Measurements from ENCODE around the gene SNRNP48.

SNRNP48 gene

DNA sequence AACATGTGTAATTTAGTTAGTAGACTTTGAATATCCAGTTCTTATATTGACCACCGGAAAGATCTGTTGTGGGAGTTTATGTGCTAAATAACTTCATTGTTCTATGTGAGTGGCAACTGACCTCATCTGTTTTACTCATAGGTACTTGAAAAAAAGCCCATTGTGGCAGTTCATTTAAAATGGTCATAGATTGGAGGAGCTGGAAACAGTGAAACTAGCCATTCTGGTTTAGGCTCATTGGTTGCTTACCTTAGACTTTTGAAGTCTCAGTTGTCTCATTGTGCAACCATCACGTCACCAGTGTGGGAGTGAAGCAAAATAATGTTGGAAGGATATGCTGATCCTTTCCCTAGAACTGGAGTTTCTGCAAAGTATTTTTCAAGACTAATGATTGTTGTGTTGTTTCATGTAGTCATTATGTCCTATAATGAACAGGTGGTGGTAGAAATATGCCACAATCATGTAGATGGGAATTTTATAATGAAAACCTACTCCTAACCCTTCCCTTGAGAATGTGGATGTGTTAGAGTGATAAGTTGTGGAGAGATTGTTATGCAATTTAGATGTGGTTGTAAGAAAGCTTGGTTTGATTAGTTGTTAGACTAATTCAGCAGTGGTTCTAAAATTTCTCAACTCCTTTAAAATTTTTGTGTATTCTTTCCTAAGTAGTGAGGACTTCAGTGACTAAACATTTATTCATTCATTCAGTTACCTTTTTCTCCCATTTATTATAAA lies 30.2 kb upstream of the SNRNP48 start:
- no peak for DNase-seq

DNA sequence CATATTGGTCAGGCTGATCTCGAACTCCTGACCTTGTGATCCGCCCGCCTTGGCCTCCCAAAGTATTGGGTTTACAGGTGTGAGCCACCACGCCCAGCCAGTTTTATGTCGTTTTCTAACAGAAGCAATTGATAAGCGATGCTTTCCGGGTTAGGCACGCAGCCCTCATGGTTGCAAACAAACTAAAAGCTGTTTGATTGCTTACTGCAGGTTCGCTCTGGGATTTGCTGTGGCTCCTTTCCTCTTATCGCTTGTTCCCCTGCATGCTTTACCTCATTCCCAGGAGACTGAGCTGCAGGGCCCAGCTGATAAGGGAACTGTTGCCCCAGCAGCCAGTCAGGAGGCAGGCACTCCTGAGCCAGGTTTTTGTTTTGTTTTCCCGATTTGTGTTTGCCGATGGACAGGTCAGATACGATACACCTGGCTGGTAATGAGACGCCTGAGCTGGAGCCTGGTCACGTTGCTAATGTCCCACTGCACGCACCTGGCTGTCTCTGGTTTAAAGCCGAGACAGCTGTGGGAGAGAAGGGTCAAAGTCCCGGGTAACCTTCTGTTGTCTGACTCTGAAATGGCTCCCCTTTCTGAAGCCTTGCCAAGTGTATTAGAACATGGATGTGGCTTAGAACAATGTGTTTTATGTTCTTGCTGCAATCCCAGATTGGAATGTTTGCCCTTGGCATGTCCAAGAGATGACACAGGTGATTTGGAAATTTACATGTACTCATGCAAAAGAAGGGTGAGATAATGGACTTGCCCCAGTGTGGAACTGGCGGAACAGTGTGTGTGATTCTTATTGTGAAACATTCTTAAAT lies 28.6 kb upstream of the SNRNP48 start:
- no peak for DNase-seq

DNA sequence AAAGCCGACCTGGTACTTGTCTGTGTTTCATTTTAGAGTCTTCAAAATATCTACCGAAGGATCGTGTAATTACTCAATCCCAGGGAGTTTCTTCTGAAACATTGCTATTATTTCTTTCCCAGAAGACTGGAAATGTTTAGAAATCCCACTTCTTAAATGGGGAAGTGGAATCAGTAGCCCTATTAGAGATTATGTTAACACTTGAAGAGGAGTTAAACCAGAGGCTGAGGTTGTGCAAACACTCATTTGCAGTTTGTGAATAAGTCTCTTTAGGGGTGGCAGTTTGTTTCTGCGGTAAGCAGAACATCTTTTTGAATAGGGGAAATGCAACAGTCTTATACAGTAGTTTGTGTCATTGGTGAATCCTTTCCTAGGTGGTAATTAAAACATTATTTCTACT lies 27.2 kb upstream of the SNRNP48 start:
- DNase-seq: no peak

DNA sequence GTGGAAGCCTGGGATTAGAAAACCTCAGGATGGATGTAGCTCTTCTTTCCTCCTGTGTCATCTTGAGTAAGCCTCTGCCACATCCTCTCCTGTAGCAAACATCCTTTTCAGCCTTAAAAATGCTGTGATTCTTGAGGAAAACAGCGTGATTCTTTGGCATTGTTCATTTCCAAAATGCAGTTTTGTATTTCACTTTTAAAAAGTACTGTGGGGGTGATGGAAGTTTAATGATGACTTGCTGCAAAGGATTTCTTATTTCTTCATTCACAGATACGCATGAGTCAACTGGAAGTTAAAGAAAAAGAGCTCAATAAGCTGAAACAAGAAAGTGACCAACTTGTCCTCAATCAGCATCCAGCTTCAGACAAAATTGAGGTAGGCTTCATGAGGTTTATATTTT lies 23.9 kb upstream of the SNRNP48 start:
- DNase-seq: no peak

DNA sequence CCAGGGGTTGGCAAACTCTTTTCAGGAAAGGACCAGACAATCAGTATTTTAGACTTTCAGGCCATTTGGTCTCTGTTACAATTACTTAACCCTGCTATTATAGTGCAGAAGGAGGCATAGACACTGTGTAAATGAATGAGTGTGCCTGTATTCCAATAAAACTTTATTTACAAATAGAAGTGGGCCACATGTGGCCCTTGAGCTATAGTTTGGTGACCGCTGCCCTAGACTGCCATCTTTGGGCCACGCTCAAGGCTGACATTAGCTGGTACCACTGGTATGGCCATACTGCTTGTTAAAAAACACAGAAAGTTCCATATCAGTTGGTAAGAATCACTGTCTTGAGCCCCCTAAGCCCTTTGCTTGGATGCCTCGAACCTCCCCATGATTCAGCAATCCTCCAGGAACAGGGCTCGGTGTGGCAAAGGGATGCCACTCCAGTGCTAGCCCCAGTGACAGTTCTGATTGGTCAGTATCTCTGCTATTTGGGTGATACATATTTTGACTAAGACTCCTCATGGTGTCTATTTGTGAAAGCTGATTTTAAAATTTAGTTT lies 23.3 kb upstream of the SNRNP48 start:
- no peak for DNase-seq

DNA sequence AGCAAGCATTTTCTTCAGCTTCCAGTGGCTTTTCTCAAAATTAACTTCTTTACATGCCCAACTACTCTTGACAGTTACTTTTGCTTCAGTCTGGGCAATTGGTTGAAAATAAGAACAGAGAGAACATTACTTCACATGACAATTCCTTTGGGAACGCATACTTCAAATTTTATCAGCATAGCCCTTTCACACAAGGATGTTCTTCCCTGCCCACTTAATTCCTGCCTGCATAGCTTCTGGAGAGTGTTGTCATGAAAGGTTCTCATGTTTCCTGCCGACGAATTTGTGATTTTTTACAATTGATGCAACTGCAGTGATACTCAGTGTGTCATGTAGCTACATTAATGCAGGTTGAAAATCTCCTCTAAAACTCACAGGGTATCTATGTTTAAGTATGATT lies 22.0 kb upstream of the SNRNP48 start:
- DNase-seq: no peak

DNA sequence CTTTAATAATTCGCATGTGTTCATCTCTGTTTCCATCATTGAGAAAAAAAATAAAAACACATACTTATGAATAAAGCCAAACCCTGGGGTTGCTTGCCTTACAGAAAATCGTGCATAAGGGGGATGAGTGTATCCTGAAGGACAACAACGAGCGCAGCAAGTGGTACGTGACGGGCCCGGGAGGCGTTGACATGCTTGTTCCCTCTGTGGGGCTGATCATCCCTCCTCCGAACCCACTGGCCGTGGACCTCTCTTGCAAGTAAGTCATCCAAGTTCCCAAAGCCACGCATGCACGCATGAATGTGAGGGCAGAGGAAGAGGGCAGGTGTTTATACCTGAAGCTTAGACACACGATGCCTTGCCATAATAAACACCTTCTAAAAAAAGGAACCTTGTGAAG lies 20.9 kb upstream of the SNRNP48 start:
- DNase-seq: no peak

DNA sequence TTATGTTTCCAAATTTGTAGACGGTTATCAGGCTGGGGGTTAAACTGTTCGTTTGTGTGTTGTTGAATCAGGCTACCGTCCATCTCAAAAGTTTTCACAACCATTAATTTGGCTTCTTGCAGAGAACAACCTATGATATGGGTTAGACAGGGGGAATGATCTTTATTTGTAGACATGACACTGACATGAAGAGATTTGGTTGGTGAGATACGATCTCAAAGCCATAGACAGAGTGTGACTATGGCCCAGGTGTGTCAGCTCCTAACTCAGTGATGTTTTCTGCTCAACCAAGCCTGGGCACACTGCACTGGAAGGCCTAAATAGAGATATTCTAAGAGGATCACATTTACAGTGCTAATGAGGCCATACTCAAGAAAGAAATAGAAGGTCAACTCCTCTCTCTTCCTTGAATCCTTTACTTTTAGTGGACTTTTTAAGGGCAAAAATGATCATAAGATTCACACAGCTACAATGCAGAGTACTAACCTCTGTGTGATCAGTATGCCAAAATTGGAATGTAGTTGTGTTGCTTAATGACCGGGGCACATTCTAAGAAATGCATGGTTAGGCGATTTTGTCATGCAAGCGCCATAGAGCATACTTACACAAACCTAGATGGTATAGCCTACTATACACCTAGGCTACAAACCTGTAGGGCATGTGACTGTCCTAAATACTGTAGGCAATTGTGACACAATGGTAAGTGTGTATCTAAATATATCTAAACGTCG lies 17.6 kb upstream of the SNRNP48 start:
- no peak for DNase-seq

DNA sequence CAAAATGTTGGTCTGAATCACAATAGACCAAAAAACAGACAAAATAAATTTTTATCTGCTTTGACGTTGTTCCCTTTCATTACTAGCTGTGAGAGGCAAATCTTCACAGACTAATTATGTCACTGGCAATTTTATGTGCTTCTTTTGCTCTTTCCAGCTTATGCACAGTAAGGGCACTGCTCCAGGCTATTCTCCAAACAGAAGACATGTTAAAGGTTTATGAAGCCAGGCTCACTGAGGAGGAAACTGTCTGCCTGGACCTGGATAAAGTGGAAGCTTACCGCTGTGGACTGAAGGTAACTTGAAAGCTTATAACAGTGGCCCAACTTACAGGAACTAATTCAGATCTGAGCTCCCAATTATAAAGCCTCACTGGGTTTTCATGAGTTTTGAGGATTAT lies 15.5 kb upstream of the SNRNP48 start:
- no peak for DNase-seq

DNA sequence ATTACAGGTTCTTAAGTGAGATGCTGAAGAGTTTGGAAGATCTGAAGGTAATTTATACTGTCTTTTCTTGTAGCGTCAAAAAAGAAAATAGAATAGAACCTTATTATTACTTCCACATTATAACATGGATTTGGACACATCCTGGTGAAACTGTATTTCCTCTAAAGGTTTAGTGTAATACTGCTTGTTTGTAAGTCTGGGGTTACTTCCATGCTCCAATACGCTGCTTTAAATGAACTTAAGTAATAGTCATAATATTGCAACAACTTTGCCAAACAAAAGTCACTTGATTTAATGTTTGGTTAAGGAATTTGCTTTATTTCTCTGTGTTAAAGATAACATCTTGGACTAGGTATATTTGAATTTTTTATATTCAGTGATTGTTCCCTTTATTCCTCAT lies 11.5 kb upstream of the SNRNP48 start:
- no peak for DNase-seq

DNA sequence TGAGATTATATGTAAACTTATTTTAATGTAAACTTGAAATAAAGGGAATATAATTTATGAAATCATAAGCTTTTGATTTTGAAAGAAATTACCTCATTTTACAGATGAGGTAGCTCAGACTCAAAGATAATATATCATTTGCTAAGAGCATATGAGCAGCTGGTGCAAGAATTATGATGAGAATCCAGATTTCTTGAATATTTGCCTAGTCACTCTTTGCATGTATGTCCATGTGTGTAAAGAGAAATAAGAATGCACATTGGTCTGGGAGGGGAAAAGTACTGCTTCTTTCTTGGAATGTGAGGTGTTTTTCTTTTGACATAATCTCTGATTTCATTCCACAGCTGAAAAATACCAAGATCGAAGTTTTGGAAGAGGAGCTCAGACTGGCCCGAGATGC lies 11.1 kb upstream of the SNRNP48 start:
- no peak for DNase-seq

DNA sequence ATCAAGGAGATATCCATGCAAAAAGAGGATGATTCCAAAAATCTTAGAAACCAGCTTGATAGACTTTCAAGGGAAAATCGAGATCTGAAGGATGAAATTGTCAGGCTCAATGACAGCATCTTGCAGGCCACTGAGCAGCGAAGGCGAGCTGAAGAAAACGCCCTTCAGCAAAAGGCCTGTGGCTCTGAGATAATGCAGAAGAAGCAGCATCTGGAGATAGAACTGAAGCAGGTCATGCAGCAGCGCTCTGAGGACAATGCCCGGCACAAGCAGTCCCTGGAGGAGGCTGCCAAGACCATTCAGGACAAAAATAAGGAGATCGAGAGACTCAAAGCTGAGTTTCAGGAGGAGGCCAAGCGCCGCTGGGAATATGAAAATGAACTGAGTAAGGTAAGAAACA lies 10.1 kb upstream of the SNRNP48 start:
- no peak for DNase-seq

DNA sequence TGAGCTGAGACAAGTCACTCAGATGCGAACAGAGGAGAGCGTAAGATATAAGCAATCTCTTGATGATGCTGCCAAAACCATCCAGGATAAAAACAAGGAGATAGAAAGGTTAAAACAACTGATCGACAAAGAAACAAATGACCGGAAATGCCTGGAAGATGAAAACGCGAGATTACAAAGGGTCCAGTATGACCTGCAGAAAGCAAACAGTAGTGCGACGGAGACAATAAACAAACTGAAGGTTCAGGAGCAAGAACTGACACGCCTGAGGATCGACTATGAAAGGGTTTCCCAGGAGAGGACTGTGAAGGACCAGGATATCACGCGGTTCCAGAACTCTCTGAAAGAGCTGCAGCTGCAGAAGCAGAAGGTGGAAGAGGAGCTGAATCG lies 9.5 kb upstream of the SNRNP48 start:
- DNase-seq: no peak

DNA sequence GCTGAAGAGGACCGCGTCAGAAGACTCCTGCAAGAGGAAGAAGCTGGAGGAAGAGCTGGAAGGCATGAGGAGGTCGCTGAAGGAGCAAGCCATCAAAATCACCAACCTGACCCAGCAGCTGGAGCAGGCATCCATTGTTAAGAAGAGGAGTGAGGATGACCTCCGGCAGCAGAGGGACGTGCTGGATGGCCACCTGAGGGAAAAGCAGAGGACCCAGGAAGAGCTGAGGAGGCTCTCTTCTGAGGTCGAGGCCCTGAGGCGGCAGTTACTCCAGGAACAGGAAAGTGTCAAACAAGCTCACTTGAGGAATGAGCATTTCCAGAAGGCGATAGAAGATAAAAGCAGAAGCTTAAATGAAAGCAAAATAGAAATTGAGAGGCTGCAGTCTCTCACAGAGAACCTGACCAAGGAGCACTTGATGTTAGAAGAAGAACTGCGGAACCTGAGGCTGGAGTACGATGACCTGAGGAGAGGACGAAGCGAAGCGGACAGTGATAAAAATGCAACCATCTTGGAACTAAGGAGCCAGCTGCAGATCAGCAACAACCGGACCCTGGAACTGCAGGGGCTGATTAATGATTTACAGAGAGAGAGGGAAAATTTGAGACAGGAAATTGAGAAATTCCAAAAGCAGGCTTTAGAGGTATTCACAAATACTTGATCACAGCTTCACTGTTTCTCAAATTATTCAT lies 8.9 kb upstream of the SNRNP48 start:
- no peak for DNase-seq

DNA sequence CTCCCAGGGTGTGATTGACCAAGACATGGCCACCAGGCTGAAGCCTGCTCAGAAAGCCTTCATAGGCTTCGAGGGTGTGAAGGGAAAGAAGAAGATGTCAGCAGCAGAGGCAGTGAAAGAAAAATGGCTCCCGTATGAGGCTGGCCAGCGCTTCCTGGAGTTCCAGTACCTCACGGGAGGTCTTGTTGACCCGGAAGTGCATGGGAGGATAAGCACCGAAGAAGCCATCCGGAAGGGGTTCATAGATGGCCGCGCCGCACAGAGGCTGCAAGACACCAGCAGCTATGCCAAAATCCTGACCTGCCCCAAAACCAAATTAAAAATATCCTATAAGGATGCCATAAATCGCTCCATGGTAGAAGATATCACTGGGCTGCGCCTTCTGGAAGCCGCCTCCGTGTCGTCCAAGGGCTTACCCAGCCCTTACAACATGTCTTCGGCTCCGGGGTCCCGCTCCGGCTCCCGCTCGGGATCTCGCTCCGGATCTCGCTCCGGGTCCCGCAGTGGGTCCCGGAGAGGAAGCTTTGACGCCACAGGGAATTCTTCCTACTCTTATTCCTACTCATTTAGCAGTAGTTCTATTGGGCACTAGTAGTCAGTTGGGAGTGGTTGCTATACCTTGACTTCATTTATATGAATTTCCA lies 4.6 kb upstream of the SNRNP48 start:
- DNase-seq: no peak

DNA sequence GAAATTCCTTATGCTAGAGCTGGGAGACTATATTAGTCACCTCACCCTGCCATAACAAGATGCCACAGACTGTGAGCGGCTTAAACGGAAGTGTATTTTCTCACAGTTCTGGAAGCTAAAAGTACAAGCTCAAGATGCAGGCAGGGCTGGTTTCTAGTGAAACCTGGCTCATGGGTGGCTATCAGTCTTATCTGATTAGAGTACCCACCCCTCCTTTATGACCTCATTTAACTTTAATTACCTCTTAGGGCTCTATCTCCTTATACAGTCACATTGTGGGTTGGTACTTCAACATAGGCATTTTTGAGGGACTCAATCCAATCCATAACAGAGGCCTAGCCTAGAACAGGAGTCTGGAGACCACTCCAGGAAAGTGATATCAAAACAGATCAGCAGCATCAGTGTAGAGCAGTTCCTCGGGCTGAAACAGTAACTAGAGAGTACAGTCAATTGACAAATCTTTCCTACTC lies 2.3 kb upstream of the SNRNP48 start:
- no peak for DNase-seq

DNA sequence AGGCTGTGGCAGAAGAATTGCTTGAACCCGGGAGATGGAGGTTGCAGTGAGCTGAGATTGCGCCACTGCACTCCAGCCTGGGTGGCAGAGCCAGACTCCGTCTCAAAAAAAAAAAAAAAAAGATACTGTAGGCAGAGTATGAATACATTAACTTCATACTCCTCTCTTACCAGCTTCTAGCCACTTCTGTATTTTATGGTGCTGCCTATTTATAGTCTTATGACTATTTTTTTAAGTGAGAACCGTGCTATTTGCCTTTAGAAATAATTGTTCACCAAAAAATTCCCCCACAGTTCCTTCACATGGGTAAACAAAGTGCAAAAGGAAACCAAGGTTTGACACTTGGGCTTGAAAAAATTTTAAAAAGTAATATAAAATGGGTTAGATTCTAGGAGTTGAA lies 1.5 kb upstream of the SNRNP48 start:
- DNase-seq: no peak

DNA sequence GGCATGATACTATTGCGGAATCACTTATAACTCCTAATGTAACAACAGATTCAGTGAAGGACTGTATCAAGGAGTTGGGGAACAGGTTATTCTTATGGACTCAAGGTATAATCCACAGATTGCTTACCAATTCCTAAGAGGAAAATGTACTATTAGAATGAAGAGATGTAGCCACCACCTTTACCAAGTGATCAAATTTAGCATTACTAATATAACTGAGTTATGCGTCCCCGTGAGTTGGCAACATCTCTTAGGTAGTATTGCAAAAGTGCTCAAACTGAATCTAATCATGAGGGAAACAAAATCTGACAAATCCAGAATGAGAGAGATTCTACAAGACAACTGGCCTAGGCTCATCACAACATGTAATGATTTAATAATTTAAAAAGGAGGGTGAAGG lies 777 bp upstream of the SNRNP48 start:
- no peak for DNase-seq

DNA sequence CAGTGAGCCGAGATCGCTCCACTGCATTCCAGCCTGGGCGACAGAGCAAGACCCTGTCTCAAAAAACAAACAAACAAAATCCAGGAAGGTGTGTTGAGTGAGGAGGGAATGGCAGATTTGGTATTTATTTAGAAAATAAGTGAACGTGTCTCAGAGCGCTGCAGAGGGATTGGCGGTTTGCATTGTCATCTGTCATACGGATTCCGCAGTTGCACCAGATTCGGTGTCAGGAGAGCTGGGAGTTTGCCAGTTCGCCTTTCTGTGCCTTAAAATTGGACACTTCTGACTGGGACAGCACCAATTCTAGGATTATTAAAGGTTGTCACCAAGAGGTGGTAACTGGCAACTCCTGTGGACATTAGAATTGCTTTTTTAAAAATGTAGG lies 912 bp downstream of the SNRNP48 start:
- no peak for DNase-seq

DNA sequence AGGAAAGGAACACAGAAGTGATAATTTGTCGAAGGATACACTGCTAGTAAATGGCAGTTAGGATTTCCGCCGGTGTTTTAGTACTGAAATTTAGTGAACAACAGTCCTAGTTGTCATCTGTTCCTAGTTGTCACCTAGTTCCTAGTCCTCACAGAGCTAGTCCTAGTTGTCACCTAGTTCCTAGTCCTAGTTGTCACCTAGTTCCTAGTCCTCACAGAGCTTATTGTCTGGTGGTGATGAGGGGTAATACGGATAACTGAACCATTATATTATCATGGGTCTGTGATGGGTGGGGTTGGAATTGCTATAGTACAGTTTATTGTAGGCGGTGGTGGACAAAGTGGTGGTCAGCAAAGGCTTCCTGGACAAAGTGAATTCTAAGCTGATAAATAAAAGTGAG lies 1.8 kb downstream of the SNRNP48 start:
- no peak for DNase-seq

DNA sequence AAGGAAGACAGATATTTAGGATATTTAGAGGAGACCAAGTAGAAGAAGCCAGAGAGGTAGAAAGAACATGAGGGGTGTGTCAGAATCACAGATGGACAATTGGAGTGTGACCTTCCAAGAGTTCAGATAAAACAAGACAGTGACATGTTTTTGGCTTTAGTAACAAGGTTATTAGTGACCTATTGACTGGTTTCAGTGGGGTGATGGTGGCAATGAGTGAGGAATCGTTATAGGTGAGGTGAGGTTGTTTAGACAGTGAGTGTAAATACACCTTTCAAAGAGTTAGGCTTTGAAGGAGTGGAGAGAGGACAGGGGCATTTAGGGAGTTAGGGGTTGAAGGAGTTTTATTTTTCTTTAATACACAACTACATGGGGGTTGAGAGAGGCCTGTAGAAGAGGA lies 3.2 kb downstream of the SNRNP48 start:
- no peak for DNase-seq

DNA sequence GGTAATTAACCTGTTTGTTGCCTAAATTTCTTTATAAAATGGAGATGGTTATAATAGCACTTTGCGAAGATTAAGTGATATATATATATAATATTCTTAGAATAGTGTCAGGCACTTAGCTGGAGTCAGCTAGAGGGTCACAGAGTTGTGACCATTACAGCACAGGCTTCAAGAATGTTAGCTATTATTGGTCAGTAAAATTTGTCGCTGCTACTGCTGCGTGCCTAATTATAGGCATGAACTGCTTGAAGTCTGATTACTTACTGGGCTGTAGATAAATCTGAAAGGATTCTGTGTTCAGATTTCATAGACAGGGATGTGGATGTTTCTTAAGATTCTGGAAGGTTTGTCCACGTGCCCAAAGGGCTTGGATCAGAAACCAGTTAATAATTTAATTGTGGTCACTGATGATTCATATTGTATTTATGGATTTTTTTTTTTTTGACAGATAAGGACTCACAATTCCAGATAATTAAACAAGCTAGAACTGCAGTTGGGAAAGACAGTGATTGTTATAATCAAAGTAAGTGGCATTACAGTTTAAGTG lies 4.7 kb downstream of the SNRNP48 start:
- DNase-seq: no peak

Measured in femur (tissue), 1 donor.